Suppressor macrophage (primary cell): ENCODE data around the gene FBN3.
"Not testable (repeated sequence)": the region's sequence is repeated elsewhere in the genome, so short reads cannot be mapped to it uniquely, and the experiment has no call there.

Experiments
- DNase-seq, 4 experiments: peaks; one replicate each; pipeline ENCODE4 v3.0.0-alpha.2; 2020 to 2022
- total RNA-seq, 17 experiments: gene quantifications; one replicate each; lab custom pipeline; 2026; ENCODE audit warnings: mixed read lengths in 6 of 17, inconsistent platforms in 3 of 17; lab: John Stamatoyannopoulos, UW

The FBN3 gene
- total RNA-seq = 0 to 8.4 (median 0) reads per million in 17 experiments

- no peak for DNase-seq
Measured at GRCh38 chr19:8149261-8150094, at the start of gene FBN3. Gene FBN3 (minus strand): TSS chr19:8149592. CDS start chr19:8147480, 2,112 bp downstream.

GRCh38 chr19:8196271-8196927 is 47.0 kb upstream of the FBN3 start:
- peak; percentile 38 to 69 (median 63) for DNase-seq

GRCh38 chr19:8194528-8195267 is 45.3 kb upstream of the FBN3 start:
- DNase-seq = peak; percentile 32 to 67 (median 58)

GRCh38 chr19:8192221-8192820 is 42.9 kb upstream of the FBN3 start:
- no peak for DNase-seq

GRCh38 chr19:8185343-8186068 is 36.1 kb upstream of the FBN3 start:
- DNase-seq = no peak

- DNase-seq = no peak
Measured at GRCh38 chr19:8184274-8184673, 34.9 kb upstream of the FBN3 start.

- DNase-seq = no peak
Measured at GRCh38 chr19:8180018-8180417, 30.6 kb upstream of the FBN3 start.

GRCh38 chr19:8174706-8175105 is 25.3 kb upstream of the FBN3 start:
- no peak for DNase-seq

- DNase-seq = no peak
Measured at GRCh38 chr19:8168537-8168936, 19.1 kb upstream of the FBN3 start.

GRCh38 chr19:8167985-8168384 is 18.6 kb upstream of the FBN3 start:
- DNase-seq = no peak

- DNase-seq = no peak
Measured at GRCh38 chr19:8163759-8164158, 14.4 kb upstream of the FBN3 start.

GRCh38 chr19:8161135-8161646 is 11.8 kb upstream of the FBN3 start:
- DNase-seq = peak in 3 of 4 experiments; percentile 20 to 29 (median 20)

- not testable (repeated sequence) for DNase-seq
Measured at GRCh38 chr19:8159322-8159721, 9.9 kb upstream of the FBN3 start.

GRCh38 chr19:8158411-8159074 is 9.2 kb upstream of the FBN3 start:
- peak; percentile 83 to 94 (median 87) for DNase-seq

GRCh38 chr19:8155318-8155717 is 5.9 kb upstream of the FBN3 start:
- DNase-seq = no peak

GRCh38 chr19:8154014-8154413 is 4.6 kb upstream of the FBN3 start:
- peak in 2 of 4 experiments; percentile 36 to 45 for DNase-seq

GRCh38 chr19:8151767-8152035 is 2.3 kb upstream of the FBN3 start:
- no peak for DNase-seq

GRCh38 chr19:8150998-8151766 is 1.8 kb upstream of the FBN3 start:
- DNase-seq = no peak

- no peak for DNase-seq
Measured at GRCh38 chr19:8150178-8150865, 930 bp upstream of the FBN3 start.
